Suprapubic skin (tissue), 4 donors: ENCODE measurements around the gene CD8A. TPM values are rescaled to one million over a fixed set of nuclear protein-coding genes. Genes with fewer than 3 reads are reported as not detected.
"Not testable (repeated sequence)": the region's sequence is repeated elsewhere in the genome, so short reads cannot be mapped to it uniquely, and the experiment has no call there.

Experiments
- DNase-seq, 2 donors: peaks; one replicate each; pipeline ENCODE4 v3.0.0-alpha.2; 2019; ENCODE audit warnings: low spot score in 2 of 2
- H3K27ac ChIP-seq: fragments of 200-600 bp; sonication (generic); one replicate; pipeline ENCODE4 v1.5.1; 2019
- H3K27me3 ChIP-seq: fragments of 200-600 bp; sonication (generic); one replicate; pipeline ENCODE4 v1.5.1; 2019
- H3K36me3 ChIP-seq: fragments of 200-600 bp; sonication (generic); one replicate; pipeline ENCODE4 v1.5.1; 2019
- H3K4me1 ChIP-seq: fragments of 200-600 bp; sonication (generic); one replicate; pipeline ENCODE4 v1.5.1; 2019
- H3K4me3 ChIP-seq: fragments of 200-600 bp; sonication (generic); one replicate; pipeline ENCODE4 v1.5.1; 2019; ENCODE audit warnings: mild to moderate bottlenecking
- H3K9me3 ChIP-seq: fragments of 200-600 bp; sonication (generic); one replicate; pipeline ENCODE4 v1.5.1; 2019
- EP300 ChIP-seq: sonication (generic); formaldehyde crosslinking; IDR thresholded peaks from one replicate; pipeline ENCODE4 v1.6.1; 2017; ENCODE audit warnings: antibody characterized with exemption
- POLR2A ChIP-seq, 2 donors: fragments of 450-650 bp; IDR thresholded peaks; one replicate each; pipeline ENCODE4 v1.6.1; 2017; ENCODE audit warnings: antibody characterized with exemption in 2 of 2, mild to moderate bottlenecking in 2 of 2, moderate library complexity in 2 of 2
- POLR2AphosphoS5 ChIP-seq, 3 donors: sonication (generic); formaldehyde crosslinking; IDR thresholded peaks; one replicate each; pipeline ENCODE4 v1.6.1; 2017; ENCODE audit warnings: antibody characterized with exemption in 3 of 3
- WGBS: methylation state at CpG from one replicate; pipeline ENCODE4 v1.1.5; 2018; 5-methylcytosine and 5-hydroxymethylcytosine counted together
- total RNA-seq, 4 donors: library from RNA; depleted of rRNA; stranded (reverse); fragments of >200 nt; gene quantifications; one replicate each; pipeline ENCODE4 v1.1.0, GENCODE V29; 2016
- TF ChIP-seq, protein P1 (sequence below), 2 donors: fragments of 200-600 bp in 1 of 2; fragments of 450-650 bp in 1 of 2; sonication (generic) in 1 of 2; IDR thresholded peaks; one replicate each; pipeline ENCODE4 v1.5.1; 2016 to 2019; ENCODE audit warnings: antibody characterized with exemption in 2 of 2, mild to moderate bottlenecking in 1 of 2, moderate library complexity in 1 of 2

Gene CD8A
- total RNA-seq: 1 to 10 TPM in 2 of 4 donors, under 1 TPM in 1, not detected in 1; 0.15 to 1.5 (median 1.2) TPM

DNA sequence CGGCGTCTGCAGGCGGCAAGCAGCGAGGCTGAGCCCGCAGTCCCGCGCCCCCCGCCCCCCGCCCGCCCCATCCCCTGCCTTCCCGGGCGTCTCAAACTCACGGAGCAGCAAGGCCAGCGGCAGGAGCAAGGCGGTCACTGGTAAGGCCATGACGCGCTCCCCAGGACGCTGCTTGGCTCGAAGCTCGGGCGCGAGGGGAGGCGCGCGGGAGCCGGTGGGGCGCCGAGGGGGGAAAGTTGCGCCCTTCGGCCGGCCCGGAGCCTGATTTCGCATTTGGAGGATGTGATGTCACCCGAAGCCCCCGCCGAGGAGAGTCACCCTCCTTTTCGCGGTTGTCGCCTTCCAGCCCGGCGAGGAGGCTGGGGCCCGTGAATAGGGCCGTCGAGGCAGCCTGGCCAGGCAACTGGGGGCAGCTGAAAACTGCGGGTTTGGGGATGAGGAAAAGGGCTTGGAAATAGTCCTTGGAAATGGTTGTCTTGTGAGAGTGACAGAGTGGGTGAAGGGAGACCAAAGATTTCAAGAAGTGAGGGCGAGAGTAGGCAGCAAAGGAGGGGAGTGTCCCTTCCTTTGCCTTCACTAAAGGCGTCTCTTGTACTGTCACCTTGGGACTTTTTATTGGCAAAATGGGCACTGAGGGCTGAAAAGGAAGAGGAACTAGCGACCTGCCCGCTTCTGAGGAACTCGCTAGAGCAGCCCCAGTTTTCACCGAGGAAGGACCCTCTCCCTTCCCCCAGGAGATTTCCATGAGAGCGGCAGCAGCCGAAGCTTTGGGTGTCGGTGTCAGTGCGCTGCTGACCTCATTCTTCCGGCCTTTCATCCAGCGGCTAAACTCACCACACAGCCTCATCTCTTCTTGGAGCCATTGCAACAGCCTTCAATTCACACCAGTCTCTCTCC lies at the start of gene CD8A:
TSS of gene CD8A (minus strand) at position 238 of the 897 bp plus-strand sequence. CDS start at position 150, 88 bp downstream.
- WGBS: 4% methylated on average over 19 of the region's 57 CpGs
- TF ChIP-seq, protein P1, sequence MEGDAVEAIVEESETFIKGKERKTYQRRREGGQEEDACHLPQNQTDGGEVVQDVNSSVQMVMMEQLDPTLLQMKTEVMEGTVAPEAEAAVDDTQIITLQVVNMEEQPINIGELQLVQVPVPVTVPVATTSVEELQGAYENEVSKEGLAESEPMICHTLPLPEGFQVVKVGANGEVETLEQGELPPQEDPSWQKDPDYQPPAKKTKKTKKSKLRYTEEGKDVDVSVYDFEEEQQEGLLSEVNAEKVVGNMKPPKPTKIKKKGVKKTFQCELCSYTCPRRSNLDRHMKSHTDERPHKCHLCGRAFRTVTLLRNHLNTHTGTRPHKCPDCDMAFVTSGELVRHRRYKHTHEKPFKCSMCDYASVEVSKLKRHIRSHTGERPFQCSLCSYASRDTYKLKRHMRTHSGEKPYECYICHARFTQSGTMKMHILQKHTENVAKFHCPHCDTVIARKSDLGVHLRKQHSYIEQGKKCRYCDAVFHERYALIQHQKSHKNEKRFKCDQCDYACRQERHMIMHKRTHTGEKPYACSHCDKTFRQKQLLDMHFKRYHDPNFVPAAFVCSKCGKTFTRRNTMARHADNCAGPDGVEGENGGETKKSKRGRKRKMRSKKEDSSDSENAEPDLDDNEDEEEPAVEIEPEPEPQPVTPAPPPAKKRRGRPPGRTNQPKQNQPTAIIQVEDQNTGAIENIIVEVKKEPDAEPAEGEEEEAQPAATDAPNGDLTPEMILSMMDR (IDR thresholded peaks at IDR 0.05): no peak
- no peak for TF ChIP-seq EP300
- TF ChIP-seq POLR2AphosphoS5 (IDR thresholded peaks at IDR 0.05): no peak
- no peak for TF ChIP-seq POLR2A (IDR thresholded peaks at IDR 0.05)
- H3K27ac ChIP-seq: no peak within 1 kb of the TSS

DNA sequence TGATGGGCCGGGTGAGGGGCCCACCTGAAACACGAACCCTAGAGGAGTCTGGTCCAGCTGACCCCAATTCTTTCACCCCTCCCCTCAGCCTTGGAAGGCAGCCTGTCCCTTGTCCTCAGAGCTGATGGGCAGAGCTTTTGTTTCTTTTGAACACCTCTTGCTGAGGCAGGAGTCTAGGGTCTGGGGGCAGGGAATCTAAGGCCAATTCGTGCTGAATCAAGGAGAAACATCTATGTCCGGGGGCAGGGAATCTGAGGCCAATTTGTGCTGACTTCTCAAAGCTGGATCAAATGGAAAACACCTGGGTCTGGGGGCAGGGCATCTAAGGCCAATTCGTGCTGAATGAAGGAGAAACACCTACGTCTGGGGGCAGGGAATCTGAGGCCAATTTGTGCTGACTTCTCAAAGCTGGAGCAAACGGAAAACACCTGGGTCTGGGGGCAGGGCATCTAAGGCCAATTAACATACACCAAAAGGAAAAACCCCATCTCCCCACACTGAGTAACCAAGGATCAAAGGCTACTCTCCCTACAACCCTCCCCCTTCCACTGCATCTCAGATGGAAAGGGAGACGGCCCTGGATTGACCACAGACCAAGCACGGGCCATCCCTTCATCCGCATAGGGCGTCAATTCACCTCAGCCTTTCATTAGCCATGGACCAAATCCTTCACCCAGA lies 49.3 kb upstream of the CD8A start:
- H3K27me3 ChIP-seq, DNase-seq, H3K4me3 ChIP-seq, H3K36me3 ChIP-seq, H3K27ac ChIP-seq, H3K9me3 ChIP-seq: not testable (repeated sequence)
- H3K4me1 ChIP-seq: peaks cover 11% of the 10 kb centered on the region
- WGBS: 84% methylated on average over 6 of the region's 11 CpGs

More for the DNA sequence above, at the start of gene CD8A:
- H3K4me1 ChIP-seq: peaks cover 37% of the 10 kb centered on the region
- no peaks in the 10 kb centered on the region for H3K36me3 ChIP-seq
- DNase-seq: no peak
- H3K9me3 ChIP-seq: no peaks in the 10 kb centered on the region
- H3K27me3 ChIP-seq: peaks cover 69% of the 10 kb centered on the region
- H3K4me3 ChIP-seq: peak within 1 kb of the TSS; percentile 32

DNA sequence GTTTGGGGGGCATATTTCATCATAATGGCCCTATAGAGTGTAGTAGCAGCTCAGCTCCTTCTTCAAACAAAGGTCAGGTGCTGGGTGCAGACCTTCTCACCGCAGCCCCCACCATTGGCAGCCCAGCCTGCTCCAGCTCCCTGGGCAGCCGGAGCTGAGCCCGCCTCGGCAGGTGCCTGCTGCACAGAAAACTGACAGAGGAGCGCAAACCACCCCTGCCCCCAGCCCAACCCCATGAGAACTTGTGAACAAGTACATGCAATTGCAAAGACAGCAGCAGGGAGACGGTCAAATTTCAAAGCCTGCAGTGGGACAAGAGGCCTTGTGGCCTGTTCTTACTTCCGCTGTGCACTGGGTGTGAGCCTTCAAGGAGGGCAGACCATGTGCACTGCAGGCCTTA lies 48.7 kb upstream of the CD8A start:
- not testable (repeated sequence) for H3K27me3 ChIP-seq, DNase-seq, H3K36me3 ChIP-seq, H3K9me3 ChIP-seq, H3K4me3 ChIP-seq, H3K27ac ChIP-seq
- 100% methylated on average over 4 of the region's 7 CpGs for WGBS
- peaks cover 11% of the 10 kb centered on the region for H3K4me1 ChIP-seq

DNA sequence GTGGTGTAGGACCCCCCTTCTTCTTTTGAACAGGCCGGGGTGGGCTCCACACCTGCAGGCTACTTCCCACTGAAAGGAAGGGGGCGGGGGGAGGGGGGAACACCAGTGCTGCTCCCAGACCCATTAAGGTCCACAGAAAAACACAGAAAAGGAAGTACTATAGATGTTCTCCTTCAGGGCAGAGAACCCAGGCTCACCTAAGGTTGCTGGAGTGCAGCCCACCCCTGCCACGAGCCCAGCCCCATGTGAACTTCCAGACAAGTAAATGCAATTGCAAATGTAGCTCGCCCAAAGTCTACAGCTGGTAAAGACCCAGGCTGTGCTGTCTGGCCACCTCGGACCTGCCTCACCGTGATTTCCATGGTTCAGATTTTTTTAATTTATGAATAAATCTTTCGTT lies 47.0 kb upstream of the CD8A start:
- H3K27me3 ChIP-seq, H3K9me3 ChIP-seq, DNase-seq, H3K36me3 ChIP-seq: not testable (repeated sequence)
- Histone ChIP-seq H3K4me3 (peak overlapping the region; percentile 16), H3K27ac (peak overlapping the region; percentile 54), H3K4me1 (peaks cover 11% of the 10 kb centered on the region)
- WGBS: 52% methylated on average over 7 of the region's 7 CpGs

DNA sequence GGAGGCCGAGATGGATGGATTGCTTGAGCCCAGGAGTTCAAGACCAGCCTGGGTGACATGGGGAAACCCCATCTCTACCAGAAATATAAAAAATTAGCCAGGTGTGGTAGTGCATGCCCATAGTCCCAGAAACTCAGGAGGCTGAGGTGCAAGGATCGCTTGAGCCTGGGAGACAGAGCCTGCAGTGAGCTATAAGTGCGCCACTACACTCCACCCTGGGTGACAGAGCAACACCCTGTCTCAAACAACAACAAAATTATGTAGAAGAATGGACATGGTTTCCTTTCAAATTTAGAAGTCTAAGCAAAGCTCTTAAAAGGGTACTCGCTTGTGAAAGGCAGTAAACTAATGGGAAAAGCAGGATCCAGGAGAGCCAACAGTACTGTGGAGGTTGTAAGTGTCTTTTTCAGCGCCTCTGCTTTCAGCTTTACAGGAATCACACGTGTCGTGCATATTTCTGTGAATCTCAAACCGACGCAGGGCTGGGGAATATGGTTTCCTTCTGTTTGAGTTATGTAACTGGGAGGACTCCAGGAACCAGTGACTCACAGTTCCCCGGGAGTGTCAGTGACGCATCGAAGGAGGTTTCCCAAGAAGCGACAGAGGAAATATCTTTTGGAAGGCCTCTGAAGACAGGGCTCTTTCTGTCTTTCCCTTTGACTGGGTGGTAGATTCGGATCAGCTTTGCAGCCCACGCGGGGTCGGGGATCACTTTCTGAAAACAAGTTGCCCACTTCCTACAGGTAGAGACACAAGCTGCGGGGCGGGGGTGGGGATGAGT lies 46.4 kb upstream of the CD8A start:
- peak in 1 of 2 donors; percentile 85 for DNase-seq
- Histone ChIP-seq H3K4me3 (peak overlapping the region; percentile 26), H3K27ac (peak overlapping the region; percentile 75), H3K4me1 (peaks cover 11% of the 10 kb centered on the region)
- H3K36me3 ChIP-seq, H3K27me3 ChIP-seq, H3K9me3 ChIP-seq: not testable (repeated sequence)
- 43% methylated on average over 6 of the region's 19 CpGs for WGBS

DNA sequence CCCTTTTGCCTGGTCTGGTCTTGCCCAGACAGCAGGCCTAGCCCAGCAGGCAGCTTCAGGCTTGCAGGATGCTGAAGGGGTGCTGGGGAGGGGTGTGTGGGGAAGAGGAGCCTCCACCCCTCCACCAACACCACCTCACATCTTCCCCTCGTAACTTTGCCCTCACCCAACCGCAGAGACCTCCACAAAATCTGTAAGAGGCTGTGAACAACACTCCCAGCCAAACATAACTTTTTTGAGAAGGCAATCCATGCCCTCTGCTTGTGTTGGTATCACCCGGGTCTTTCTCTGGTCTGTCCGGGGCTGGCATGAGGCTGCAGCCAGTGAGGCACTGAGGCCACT lies 44.8 kb upstream of the CD8A start:
- not testable (repeated sequence) for H3K36me3 ChIP-seq, H3K4me3 ChIP-seq, H3K9me3 ChIP-seq, DNase-seq, H3K27me3 ChIP-seq, H3K27ac ChIP-seq
- WGBS: 30% methylated on average over 2 of the region's 4 CpGs
- H3K4me1 ChIP-seq: peaks cover 11% of the 10 kb centered on the region

DNA sequence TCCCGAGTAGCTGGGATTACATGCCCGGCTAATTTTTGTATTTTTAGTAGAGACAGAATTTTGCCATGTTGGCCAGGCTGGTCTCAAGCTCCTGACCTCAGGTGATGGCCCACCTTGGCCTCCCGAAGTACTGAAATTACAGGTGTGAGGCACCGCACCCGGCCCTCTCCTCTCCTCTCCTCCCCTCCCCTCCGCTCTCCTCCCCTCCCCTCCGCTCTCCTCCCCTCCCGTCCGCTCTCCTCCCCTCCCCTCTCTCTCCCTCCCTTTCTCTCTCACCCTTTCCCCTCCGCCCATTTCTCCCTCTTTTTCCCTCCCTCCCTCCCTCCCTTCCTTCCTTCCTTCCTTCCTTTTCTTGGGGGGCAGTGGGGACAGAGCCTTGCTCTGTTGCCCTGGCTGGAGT lies 42.6 kb upstream of the CD8A start:
- Histone ChIP-seq H3K36me3 (no peaks in the 10 kb centered on the region), H3K27ac (no peak overlapping the region), H3K27me3 (no peaks in the 10 kb centered on the region), H3K4me1 (peaks cover 11% of the 10 kb centered on the region), H3K4me3 (no peak overlapping the region), H3K9me3 (no peaks in the 10 kb centered on the region)
- no peak for DNase-seq
- WGBS: 75% methylated on average over 10 of the region's 10 CpGs
- TF ChIP-seq EP300: no peak
- TF ChIP-seq POLR2A (IDR thresholded peaks at IDR 0.05): no peak
- no peak for TF ChIP-seq POLR2AphosphoS5 (IDR thresholded peaks at IDR 0.05)
- TF ChIP-seq, protein P1 (IDR thresholded peaks at IDR 0.05): no peak
